HepG2 (cell line): ENCODE measurements around the gene SAMD4A. TPM values are rescaled to one million over a fixed set of nuclear protein-coding genes. Genes with fewer than 3 reads are reported as not detected.

ENCODE experiments used
- ATAC-seq: fragments of 200-7000 bp; cut with Tn5 transposase; 3 replicates; pipeline ENCODE4 v1.9.1; 2020; ENCODE audit warnings: mild to moderate bottlenecking, moderate library complexity
- BruUV-seq: library from RNA; stranded (reverse); fragments of 400-500 nt; replicated peaks from 2 replicates; lab custom pipeline; 2021; lab: Mats Ljungman, UMichigan
- CTCF ChIA-PET: fragments of 300-600 bp; formaldehyde crosslinking; extraction: SDS; loops from one replicate; lab custom pipeline; 2021; ENCODE audit warnings: low total read pairs, inconsistent platforms, low intra/inter-chr PET ratio; lab: Yijun Ruan, JAX
- POLR2A ChIA-PET: fragments of 350-600 bp; sonication (Branson Sonifier 250); formaldehyde crosslinking; loops from one replicate; lab custom pipeline; 2020; ENCODE audit warnings: antibody characterized with exemption, inconsistent platforms; lab: Yijun Ruan, JAX
- DNase-seq: peaks from one replicate; pipeline ENCODE4 v3.0.0-alpha.2; 2015; ENCODE audit warnings: low spot score
- FAIRE-seq: peaks from 3 replicates; lab custom pipeline; 2011; peaks lifted over from hg19 to GRCh38; lab: Jason Lieb, UNC
- H2AFZ ChIP-seq: one replicate; pipeline ENCODE4 v1.6.1; 2011; ENCODE audit warnings: low read length, inconsistent platforms
- H3K27ac ChIP-seq: fragments of 300-600 bp; 3 replicates; pipeline ENCODE4 v1.8.0; 2011; ENCODE audit warnings: mixed run types, mild to moderate bottlenecking, mixed read lengths, low read length, inconsistent platforms; ENCODE audit not compliant: insufficient read depth; ENCODE audit errors: extremely low read length
- H3K27me3 ChIP-seq, 2 experiments: fragments of 200-600 bp in 1 of 2; 2 replicates in 1 of 2; 3 replicates in 1 of 2; pipeline versions ENCODE4 v1.6.0 to v1.8.0; 2011; ENCODE audit warnings: low read length in 2 of 2, mild to moderate bottlenecking in 2 of 2, moderate library complexity in 2 of 2, inconsistent platforms in 1 of 2; ENCODE audit not compliant: insufficient read depth in 2 of 2, control insufficient read depth in 1 of 2
- H3K36me3 ChIP-seq, 2 experiments: fragments of 200-600 bp in 1 of 2; replicated peaks in 1 of 2; 2 replicates in 1 of 2; 3 replicates in 1 of 2; pipeline versions ENCODE4 v1.5.1 to v1.8.0; 2011; ENCODE audit warnings: low read length in 2 of 2, inconsistent platforms in 1 of 2; ENCODE audit not compliant: insufficient read depth in 2 of 2, control insufficient read depth in 1 of 2
- H3K4me1 ChIP-seq: 2 replicates; pipeline ENCODE4 v1.5.1; 2012; ENCODE audit warnings: low read length, inconsistent platforms; ENCODE audit not compliant: insufficient read depth
- H3K4me2 ChIP-seq: 2 replicates; pipeline ENCODE4 v1.6.0; 2011; ENCODE audit warnings: low read depth, low read length, inconsistent platforms
- H3K4me3 ChIP-seq, 3 experiments: fragments of 200-600 bp in 1 of 3; sonication (generic), shearing (Covaris generic) in 1 of 3; replicated peaks in 1 of 3; 2 replicates each; pipeline ENCODE4 v1.5.1; 2011 to 2016; ENCODE audit warnings: low read length in 3 of 3, inconsistent platforms in 2 of 3, low read depth in 2 of 3, mild to moderate bottlenecking in 2 of 3, control low read depth in 1 of 3, mixed read lengths in 1 of 3; ENCODE audit not compliant: insufficient read depth in 1 of 3
- H3K79me2 ChIP-seq: one replicate; pipeline ENCODE4 v1.6.1; 2011; ENCODE audit warnings: low read length, inconsistent platforms; ENCODE audit not compliant: insufficient read depth
- H3K9ac ChIP-seq: 2 replicates; pipeline ENCODE4 v1.6.0; 2011; ENCODE audit warnings: mild to moderate bottlenecking, low read depth, low read length, inconsistent platforms; ENCODE audit not compliant: insufficient read depth
- H3K9me3 ChIP-seq: 2 replicates; pipeline ENCODE4 v1.5.1; 2012; ENCODE audit warnings: mild to moderate bottlenecking, low read length
- H4K20me1 ChIP-seq: 2 replicates; pipeline ENCODE4 v1.6.0; 2011; ENCODE audit warnings: inconsistent platforms, mild to moderate bottlenecking, low read length, moderate library complexity; ENCODE audit not compliant: insufficient read depth
- BORCS8-MEF2B ChIP-seq: sonication (generic); formaldehyde crosslinking; IDR thresholded peaks from 2 replicates; pipeline ENCODE4 v1.8.0; 2022; ENCODE audit warnings: mild to moderate bottlenecking, missing genetic modification reagents
- KDM5A ChIP-seq: fragments of 200-600 bp; sonication (generic); IDR thresholded peaks from 2 replicates; pipeline ENCODE4 v1.7.0; 2018; ENCODE audit warnings: antibody characterized with exemption, mild to moderate bottlenecking, low read length, borderline replicate concordance
- NCOR1 ChIP-seq: fragments of 200-600 bp; sonication (generic); IDR thresholded peaks from 2 replicates; pipeline ENCODE4 v1.7.0; 2017; ENCODE audit warnings: antibody characterized with exemption, low read length, borderline replicate concordance
- NFATC3 ChIP-seq: sonication (generic); formaldehyde crosslinking; IDR thresholded peaks from 2 replicates; pipeline ENCODE4 v1.5.1; 2020; ENCODE audit warnings: mild to moderate bottlenecking, missing genetic modification reagents
- NFYC ChIP-seq: IDR thresholded peaks from 2 replicates; pipeline ENCODE4 v1.6.1; 2016; ENCODE audit warnings: missing genetic modification reagents, missing compliant biosample characterization
- NR2F1 ChIP-seq, 2 experiments: fragments of 450-650 bp in 1 of 2; formaldehyde crosslinking in 1 of 2; IDR thresholded peaks; 2 replicates each; pipeline versions ENCODE4 v1.5.0 to v1.6.1; 2016 to 2020; ENCODE audit warnings: mild to moderate bottlenecking in 1 of 2, missing compliant biosample characterization in 1 of 2, missing genetic modification reagents in 1 of 2, moderate library complexity in 1 of 2
- PCBP1 ChIP-seq: fragments of 200-400 bp; formaldehyde crosslinking; IDR thresholded peaks from 2 replicates; pipeline ENCODE4 v1.6.1; 2017; ENCODE audit warnings: mild to moderate bottlenecking, low read depth, low read length, borderline replicate concordance
- RARA ChIP-seq: IDR thresholded peaks from 2 replicates; pipeline ENCODE4 v1.6.1; 2016; ENCODE audit warnings: missing genetic modification reagents, missing compliant biosample characterization
- REXO4 ChIP-seq: sonication (generic); formaldehyde crosslinking; IDR thresholded peaks from 2 replicates; pipeline ENCODE4 v1.8.0; 2022; ENCODE audit warnings: missing genetic modification reagents, mild to moderate bottlenecking, borderline replicate concordance
- SIN3A ChIP-seq: IDR thresholded peaks from 2 replicates; pipeline ENCODE4 v1.6.1; 2011; ENCODE audit warnings: low read depth, mild to moderate bottlenecking, control low read depth, low read length, borderline replicate concordance
- SYNCRIP ChIP-seq: fragments of 200-400 bp; formaldehyde crosslinking; IDR thresholded peaks from 2 replicates; pipeline ENCODE4 v1.6.1; 2018; ENCODE audit warnings: mild to moderate bottlenecking, low read depth, low read length; ENCODE audit not compliant: insufficient read depth
- TEAD2 ChIP-seq: sonication (generic); formaldehyde crosslinking; IDR thresholded peaks from 2 replicates; pipeline ENCODE4 v1.9.0; 2021; ENCODE audit warnings: missing genetic modification reagents
- XRCC5 ChIP-seq: fragments of 200-400 bp; formaldehyde crosslinking; optimal IDR thresholded peaks from 2 replicates; pipeline ENCODE3; 2017; ENCODE audit warnings: mild to moderate bottlenecking, low read length
- ZFYVE20 ChIP-seq: sonication (generic); formaldehyde crosslinking; IDR thresholded peaks from 2 replicates; pipeline ENCODE4 v1.8.0; 2023; ENCODE audit warnings: low read depth, mild to moderate bottlenecking, moderate library complexity, missing genetic modification reagents, borderline replicate concordance
- ZNF256 ChIP-seq: sonication (generic); formaldehyde crosslinking; conservative IDR thresholded peaks from 2 replicates; pipeline ENCODE4 v1.4.0; 2020; ENCODE audit warnings: missing genetic modification reagents
- ZNF354B ChIP-seq: sonication (generic); formaldehyde crosslinking; IDR thresholded peaks from 2 replicates; pipeline ENCODE4 v1.8.0; 2022; ENCODE audit warnings: mild to moderate bottlenecking, missing genetic modification reagents
- ZNF441 ChIP-seq: sonication (generic); formaldehyde crosslinking; IDR thresholded peaks from 2 replicates; pipeline ENCODE4 v1.7.0; 2021; ENCODE audit warnings: missing genetic modification reagents, borderline replicate concordance
- ZSCAN12 ChIP-seq: sonication (generic); formaldehyde crosslinking; IDR thresholded peaks from 2 replicates; pipeline ENCODE4 v1.9.0; 2021; ENCODE audit warnings: mild to moderate bottlenecking, missing genetic modification reagents
- WGBS: methylation state at CpG from one replicate; pipeline ENCODE4 v1.1.6; 2017; ENCODE audit warnings: low lambda C conversion rate; 5-methylcytosine and 5-hydroxymethylcytosine counted together
- in situ Hi-C: cut with HindIII; loops from 2 replicates; pipeline ENCODE4 v1.10.0; 2017; ENCODE audit warnings: low pct_unique_long_range_greater_than_20kb; ENCODE audit not compliant: extremely low pct_ligation_motif_present
- intact Hi-C: fragments of 100-400 bp; cut with micrococcal nuclease; formaldehyde crosslinking; loops from one replicate; pipeline ENCODE4 v1.10.0; 2022; ENCODE audit not compliant: unreplicated experiment
- polyA plus RNA-seq, 8 experiments: library from polyadenylated mRNA; depleted of rRNA in 3 of 8; stranded (reverse) in 7 of 8; unstranded in 1 of 8; fragments of >200 nt; fragmentation: Illumina TruSeq in 4 of 8; extraction: Trizol in 4 of 8; gene quantifications; 2 replicates each; pipeline versions ENCODE4 v1.2.1 to v1.2.3, GENCODE V29; 2011 to 2016; ENCODE audit warnings: low read depth in 4 of 8, missing spikeins in 1 of 8, mixed read lengths in 1 of 8; ENCODE audit not compliant: insufficient read depth in 1 of 8
- total RNA-seq, 5 experiments: library from RNA; depleted of rRNA; stranded (reverse); fragments of >200 nt; fragmentation: Illumina TruSeq; extraction: Trizol; gene quantifications; 2 replicates each; pipeline ENCODE4 v1.2.3, GENCODE V29; 2016; ENCODE audit warnings: low read depth in 1 of 5
- TF ChIP-seq, protein P1 (sequence below): sonication (generic); formaldehyde crosslinking; IDR thresholded peaks from 2 replicates; pipeline ENCODE4 v1.4.0; 2020; ENCODE audit warnings: missing genetic modification reagents, borderline replicate concordance
- TF ChIP-seq, protein P2 (sequence below): sonication (generic); formaldehyde crosslinking; IDR thresholded peaks from 2 replicates; pipeline ENCODE4 v1.4.0; 2020; ENCODE audit warnings: low read depth, mild to moderate bottlenecking, missing genetic modification reagents

Gene SAMD4A
- total and polyA plus RNA-seq, 2 of the 13 experiments (the other 11 are each of a cell fraction or from before 2014, with no cell fraction given): 11.8 to 13.0 TPM

DNA sequence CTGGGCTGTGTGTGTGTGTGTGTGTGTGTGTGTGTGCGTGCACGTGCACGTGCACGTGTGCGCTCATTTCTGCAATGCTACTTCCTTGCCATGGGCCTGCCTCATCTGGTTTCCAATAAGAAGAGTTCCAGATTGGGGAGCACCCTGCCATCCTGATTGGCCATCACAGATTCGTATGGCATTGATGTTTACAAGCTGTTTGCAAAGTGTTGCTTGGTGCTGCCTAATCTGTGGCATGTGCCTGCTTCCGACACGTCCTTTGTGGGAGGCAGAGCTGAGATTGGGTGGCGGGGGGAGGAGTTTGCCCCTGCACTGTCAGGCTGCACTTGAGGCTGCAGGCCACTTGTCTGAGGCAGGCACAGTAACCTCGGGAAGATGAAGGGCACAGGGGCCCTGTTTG lies 39.2 kb downstream of the SAMD4A start:
- Histone ChIP-seq H3K36me3 (peaks cover 5 to 19% of the 10 kb centered on the region in 2 experiments; a peak in 4 of 5 replicates), H3K27me3 (no peaks in the 10 kb centered on the region), H3K79me2 (peaks cover 39% of the 10 kb centered on the region), H3K4me3 (no peak overlapping the region), H3K4me1 (peaks cover 18% of the 10 kb centered on the region), H3K4me2 (no peak overlapping the region), H2AFZ (no peak overlapping the region), H4K20me1 (peaks cover 4% of the 10 kb centered on the region; the same call in 1 of the 2 replicates), H3K27ac (no peak overlapping the region), H3K9me3 (no peaks in the 10 kb centered on the region), H3K9ac (no peak overlapping the region)
- TF ChIP-seq REXO4: no peak
- no peak for TF ChIP-seq ZFYVE20 (CRISPR knock-in tag)
- no peak for TF ChIP-seq TEAD2
- no peak for TF ChIP-seq KDM5A
- no peak for TF ChIP-seq NFATC3 (CRISPR knock-in tag)
- TF ChIP-seq, protein P1, sequence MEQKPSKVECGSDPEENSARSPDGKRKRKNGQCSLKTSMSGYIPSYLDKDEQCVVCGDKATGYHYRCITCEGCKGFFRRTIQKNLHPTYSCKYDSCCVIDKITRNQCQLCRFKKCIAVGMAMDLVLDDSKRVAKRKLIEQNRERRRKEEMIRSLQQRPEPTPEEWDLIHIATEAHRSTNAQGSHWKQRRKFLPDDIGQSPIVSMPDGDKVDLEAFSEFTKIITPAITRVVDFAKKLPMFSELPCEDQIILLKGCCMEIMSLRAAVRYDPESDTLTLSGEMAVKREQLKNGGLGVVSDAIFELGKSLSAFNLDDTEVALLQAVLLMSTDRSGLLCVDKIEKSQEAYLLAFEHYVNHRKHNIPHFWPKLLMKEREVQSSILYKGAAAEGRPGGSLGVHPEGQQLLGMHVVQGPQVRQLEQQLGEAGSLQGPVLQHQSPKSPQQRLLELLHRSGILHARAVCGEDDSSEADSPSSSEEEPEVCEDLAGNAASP (CRISPR knock-in tag): no peak
- TF ChIP-seq NFYC (CRISPR knock-in tag): no peak
- TF ChIP-seq ZNF256 (CRISPR knock-in tag): no peak
- no peak for TF ChIP-seq ZNF441 (CRISPR knock-in tag)
- no peak for TF ChIP-seq ZNF354B (CRISPR knock-in tag)
- no peak for TF ChIP-seq ZSCAN12 (CRISPR knock-in tag)
- no peak for TF ChIP-seq PCBP1
- TF ChIP-seq NCOR1: no peak
- TF ChIP-seq RARA (CRISPR knock-in tag): no peak
- TF ChIP-seq SIN3A: no peak
- TF ChIP-seq SYNCRIP: no peak
- no peak for TF ChIP-seq BORCS8-MEF2B (CRISPR knock-in tag)
- TF ChIP-seq, protein P2, sequence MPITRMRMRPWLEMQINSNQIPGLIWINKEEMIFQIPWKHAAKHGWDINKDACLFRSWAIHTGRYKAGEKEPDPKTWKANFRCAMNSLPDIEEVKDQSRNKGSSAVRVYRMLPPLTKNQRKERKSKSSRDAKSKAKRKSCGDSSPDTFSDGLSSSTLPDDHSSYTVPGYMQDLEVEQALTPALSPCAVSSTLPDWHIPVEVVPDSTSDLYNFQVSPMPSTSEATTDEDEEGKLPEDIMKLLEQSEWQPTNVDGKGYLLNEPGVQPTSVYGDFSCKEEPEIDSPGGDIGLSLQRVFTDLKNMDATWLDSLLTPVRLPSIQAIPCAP (CRISPR knock-in tag): no peak
- no peak for TF ChIP-seq XRCC5
- TF ChIP-seq NR2F1 (CRISPR knock-in tag; IDR thresholded peaks at IDR 0.05): no peak
- BruUV-seq: no TSS peak
- in situ Hi-C loops (no loop called here), intact Hi-C loops (no loop called here)
- CTCF ChIA-PET: no interaction called here
- no peak for ATAC-seq
- POLR2A ChIA-PET: no interaction called here
- 94% methylated on average over 10 of the region's 10 CpGs for WGBS
- DNase-seq: no peak
- no peak for FAIRE-seq
